GM06990 (cell line): ENCODE measurements around the gene NCAPD3.

Experiments
- DNase-seq: peaks from one replicate; pipeline ENCODE4 v3.0.0-alpha.2; 2011; ENCODE audit not compliant: insufficient read length; ENCODE audit errors: extremely low read depth
- H3K27me3 ChIP-seq: replicated peaks from 2 replicates; pipeline ENCODE4 v1.6.0; 2011; ENCODE audit warnings: low read length; ENCODE audit not compliant: control insufficient read depth, insufficient read depth
- H3K36me3 ChIP-seq: 2 replicates; pipeline ENCODE4 v1.5.1; 2011; ENCODE audit warnings: low read length; ENCODE audit not compliant: control insufficient read depth, insufficient read depth
- H3K4me3 ChIP-seq: replicated peaks from 2 replicates; pipeline ENCODE4 v1.5.1; 2011; ENCODE audit warnings: low read depth, mild to moderate bottlenecking, control low read depth, low read length
- TF ChIP-seq, protein P1 (sequence below): IDR thresholded peaks from 2 replicates; pipeline ENCODE4 v1.5.1; 2011; ENCODE audit warnings: low read length, control low read depth, mild to moderate bottlenecking, inconsistent platforms; ENCODE audit not compliant: insufficient read depth, poor library complexity, severe bottlenecking

NCAPD3 gene

DNA sequence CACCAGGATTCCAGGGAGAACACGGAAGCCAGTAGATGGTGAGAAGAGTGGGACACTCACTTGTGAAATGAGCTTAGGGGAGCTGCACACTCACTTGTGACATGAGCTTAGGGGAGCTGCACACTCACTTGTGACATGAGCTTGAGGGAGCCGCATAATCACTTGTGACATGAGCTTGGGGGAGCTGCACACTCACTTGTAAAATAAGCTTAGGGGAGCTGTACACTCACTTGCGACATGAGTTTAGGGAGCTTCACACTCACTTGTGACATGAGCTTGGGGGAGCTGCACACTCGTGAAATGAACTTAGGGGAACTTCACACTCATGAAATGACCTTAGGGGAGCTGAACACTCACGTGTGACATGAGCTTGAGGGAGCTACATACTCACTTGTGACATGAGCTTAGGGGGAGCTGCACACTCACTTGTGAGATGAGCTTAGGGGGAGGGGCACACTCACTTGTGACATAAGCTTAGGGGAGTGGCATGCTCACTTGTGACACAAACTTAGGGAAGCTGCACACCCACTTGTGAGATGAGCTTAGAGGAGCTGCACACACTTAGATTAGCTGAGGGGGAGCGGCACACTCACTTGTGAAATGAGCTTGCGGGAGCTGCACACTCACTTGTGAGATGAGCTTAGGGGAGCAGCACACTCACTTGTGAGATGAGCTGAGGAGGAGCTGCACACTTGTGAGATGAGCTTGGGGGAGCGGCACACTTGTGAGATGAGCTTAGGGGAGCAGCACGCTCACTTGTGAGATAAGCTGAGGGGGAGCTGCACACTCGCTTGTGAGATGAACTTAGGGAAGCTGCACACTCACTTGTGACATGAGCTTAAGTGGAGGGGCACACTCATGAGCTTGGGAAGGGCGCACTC is 59.0 kb downstream of the NCAPD3 start:
- no peaks in the 10 kb centered on the region for H3K27me3 ChIP-seq
- H3K36me3 ChIP-seq = peaks cover 34% of the 10 kb centered on the region
- DNase-seq = no peak
- no peak overlapping the region for H3K4me3 ChIP-seq
- TF ChIP-seq, protein P1, sequence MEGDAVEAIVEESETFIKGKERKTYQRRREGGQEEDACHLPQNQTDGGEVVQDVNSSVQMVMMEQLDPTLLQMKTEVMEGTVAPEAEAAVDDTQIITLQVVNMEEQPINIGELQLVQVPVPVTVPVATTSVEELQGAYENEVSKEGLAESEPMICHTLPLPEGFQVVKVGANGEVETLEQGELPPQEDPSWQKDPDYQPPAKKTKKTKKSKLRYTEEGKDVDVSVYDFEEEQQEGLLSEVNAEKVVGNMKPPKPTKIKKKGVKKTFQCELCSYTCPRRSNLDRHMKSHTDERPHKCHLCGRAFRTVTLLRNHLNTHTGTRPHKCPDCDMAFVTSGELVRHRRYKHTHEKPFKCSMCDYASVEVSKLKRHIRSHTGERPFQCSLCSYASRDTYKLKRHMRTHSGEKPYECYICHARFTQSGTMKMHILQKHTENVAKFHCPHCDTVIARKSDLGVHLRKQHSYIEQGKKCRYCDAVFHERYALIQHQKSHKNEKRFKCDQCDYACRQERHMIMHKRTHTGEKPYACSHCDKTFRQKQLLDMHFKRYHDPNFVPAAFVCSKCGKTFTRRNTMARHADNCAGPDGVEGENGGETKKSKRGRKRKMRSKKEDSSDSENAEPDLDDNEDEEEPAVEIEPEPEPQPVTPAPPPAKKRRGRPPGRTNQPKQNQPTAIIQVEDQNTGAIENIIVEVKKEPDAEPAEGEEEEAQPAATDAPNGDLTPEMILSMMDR = no peak

DNA sequence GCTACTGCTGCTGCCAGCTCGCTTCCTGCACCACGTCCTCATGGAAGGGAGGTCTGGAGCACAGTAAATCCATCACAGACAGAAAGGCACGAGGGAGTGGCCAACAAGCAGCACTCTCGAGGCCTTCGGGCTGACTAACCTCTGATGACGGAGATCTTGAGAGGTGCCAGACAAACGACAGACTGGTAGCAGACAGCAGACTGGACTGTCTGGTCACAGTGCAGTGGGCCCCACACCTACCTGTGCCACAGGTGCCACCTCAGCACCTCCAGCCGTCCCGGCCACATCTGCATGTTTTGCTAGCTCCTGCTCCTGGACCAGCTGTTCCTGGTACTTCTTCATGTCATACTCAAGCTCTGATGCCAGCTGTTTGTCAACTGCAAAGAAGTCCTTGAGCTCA is 64.1 kb downstream of the NCAPD3 start:
- TF ChIP-seq, protein P1 = no peak
- Histone ChIP-seq H3K27me3 (no peaks in the 10 kb centered on the region), H3K36me3 (peaks cover 33% of the 10 kb centered on the region), H3K4me3 (no peak overlapping the region)
- no peak for DNase-seq

DNA sequence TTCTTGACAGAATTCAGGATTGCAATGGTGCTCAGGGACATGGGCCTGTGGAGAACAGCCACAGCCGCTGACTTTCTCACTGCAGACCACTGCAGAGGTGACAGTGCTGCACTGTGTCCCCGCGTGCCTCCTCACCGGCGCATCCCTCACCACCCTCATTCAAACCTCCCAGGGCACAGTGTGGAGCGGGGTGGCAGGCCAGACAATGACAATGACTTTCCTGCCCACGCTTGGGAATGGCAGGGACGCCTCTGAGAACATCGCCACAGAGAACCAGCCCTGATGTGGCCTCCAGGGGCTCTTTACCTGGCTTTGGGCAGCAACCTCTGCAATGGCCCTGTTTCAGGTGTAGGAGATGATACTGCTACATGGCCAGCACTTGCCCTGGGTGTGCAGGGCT is 65.7 kb downstream of the NCAPD3 start:
- DNase-seq = no peak
- peaks cover 32% of the 10 kb centered on the region for H3K36me3 ChIP-seq

DNA sequence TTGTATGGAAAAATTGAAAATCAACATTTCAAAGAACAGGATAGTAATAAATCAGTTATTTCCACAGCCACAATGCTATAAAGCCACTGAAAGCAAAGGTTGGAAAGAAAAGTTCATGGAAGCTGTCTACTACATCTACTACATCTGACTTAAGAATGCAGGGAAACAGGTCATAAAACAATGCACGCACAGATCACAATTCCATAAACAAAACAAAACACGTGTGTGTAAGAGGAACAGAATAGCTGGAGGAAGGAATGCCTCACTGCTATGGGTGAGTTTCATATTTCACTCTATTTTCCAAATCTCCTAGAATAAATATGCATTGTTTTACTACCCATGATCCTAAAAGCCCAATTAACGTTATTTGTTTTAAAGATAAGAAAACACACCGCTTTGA is 66.3 kb downstream of the NCAPD3 start:
- Histone ChIP-seq H3K4me3 (no peak overlapping the region), H3K36me3 (peaks cover 29% of the 10 kb centered on the region), H3K27me3 (no peaks in the 10 kb centered on the region)
- TF ChIP-seq, protein P1 = no peak
- no peak for DNase-seq

More for the DNA sequence above, 65.7 kb downstream of the NCAPD3 start:
- Histone ChIP-seq H3K27me3 (no peaks in the 10 kb centered on the region), H3K4me3 (no peak overlapping the region)
- TF ChIP-seq, protein P1 = no peak

DNA sequence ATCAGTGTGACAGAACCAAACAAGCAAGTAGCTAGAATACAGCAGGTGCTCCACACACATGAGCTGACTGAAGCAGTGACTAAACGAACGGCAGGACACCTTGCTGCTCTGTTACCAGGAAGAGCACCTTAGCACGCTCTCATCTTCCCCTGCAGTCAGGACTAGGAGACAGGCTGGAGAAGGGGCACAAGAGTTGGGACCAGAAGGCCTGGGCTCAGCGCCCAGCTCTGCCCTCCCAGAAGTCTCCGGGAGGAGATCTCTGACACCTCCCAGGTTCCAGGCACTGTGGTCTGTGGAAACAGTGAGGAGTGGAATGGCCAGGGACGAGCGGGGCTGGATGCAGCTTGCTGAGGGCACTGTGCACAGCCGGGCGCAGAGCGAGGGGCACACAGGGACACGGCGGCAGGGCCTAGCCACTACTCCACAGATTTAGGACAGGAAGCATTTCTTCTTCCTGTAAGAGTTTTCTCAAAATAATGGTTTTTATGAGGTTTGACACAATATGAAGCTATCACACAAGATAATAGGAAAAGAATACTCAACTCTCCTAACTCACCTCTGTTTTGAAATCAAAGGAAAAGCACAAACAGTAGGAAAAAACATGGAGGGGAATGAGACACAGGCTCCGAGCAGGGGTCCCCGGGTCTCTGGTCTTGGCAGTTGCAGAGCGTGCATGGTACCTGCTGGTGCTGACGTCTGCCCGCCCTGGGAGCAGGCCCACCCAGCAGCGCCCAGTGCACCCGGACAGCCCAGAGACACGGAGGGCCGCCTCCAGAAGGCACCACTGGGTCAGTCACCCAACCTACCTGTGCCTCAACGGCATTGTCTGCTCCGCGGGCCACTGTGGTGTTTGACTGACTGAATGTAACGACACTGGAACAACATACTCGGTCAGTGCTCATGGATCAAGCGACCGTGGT is 67.6 kb downstream of the NCAPD3 start:
- H3K4me3 ChIP-seq = no peak overlapping the region
- peaks cover 27% of the 10 kb centered on the region for H3K36me3 ChIP-seq
- no peak for DNase-seq
- TF ChIP-seq, protein P1 = no peak
- H3K27me3 ChIP-seq = no peaks in the 10 kb centered on the region
